GM21723 (cell line): ENCODE measurements around the gene OR6K3.
"Not testable (repeated sequence)": the region's sequence is repeated elsewhere in the genome, so short reads cannot be mapped to it uniquely, and the experiment has no call there.

ENCODE experiments used
- ATAC-seq: cut with Tn5 transposase; IDR thresholded peaks from one replicate; pipeline ENCODE4 v1.9.1; 2021; ENCODE audit warnings: mild to moderate bottlenecking, moderate library complexity; ENCODE audit not compliant: unreplicated experiment

The OR6K3 gene

DNA sequence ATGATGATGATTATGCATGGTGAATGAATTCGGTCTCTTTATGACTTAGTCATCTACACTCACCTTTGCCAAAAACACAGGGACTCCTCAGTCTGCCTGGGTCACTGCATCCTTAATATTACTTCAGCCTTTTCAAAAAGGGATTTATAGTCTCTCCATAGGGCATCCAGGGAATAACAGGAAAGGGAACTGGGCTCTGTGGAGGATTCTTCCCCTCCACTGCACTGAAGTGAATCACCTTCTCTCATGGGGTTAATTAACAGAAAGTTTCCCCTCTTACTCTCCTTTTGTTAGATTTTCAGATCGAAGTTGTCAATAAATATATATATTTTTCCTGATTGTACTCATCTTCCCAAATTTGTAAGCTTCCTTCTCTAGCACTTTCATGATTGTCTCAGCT lies at the start of gene OR6K3:
Gene OR6K3, minus strand, starts transcription at position 101 of the 400 bp plus-strand sequence. CDS start 2,605 bp downstream, outside the sequence.
- no peak for ATAC-seq

DNA sequence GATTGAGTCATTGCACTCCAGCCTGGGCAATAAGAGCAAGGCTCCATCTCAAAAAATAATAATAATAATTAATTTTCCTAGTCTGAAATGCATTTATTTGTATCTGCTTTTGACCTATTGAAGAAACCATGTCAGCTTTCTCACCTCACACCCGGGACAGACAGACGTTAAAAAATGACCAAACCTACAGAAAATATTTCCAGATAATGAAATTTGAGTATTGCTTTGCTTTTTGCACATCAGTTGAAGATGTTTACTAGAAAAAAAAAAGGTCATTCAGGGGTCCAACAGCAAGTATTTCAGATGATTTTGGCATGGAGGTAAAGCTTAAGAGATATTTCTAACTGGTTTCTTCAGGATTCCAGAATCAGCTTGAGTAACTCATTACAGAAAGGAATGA lies 33.9 kb upstream of the OR6K3 start, which contains the start of gene OR6K6:
Gene OR6K6, plus strand, starts transcription at position 301 of the 400 bp plus-strand sequence. CDS start 168 bp downstream, outside the sequence.
- ATAC-seq = no peak

- ATAC-seq = no peak
Measured at GRCh38 chr1:158752155-158752712, 31.7 kb upstream of the OR6K3 start.

DNA sequence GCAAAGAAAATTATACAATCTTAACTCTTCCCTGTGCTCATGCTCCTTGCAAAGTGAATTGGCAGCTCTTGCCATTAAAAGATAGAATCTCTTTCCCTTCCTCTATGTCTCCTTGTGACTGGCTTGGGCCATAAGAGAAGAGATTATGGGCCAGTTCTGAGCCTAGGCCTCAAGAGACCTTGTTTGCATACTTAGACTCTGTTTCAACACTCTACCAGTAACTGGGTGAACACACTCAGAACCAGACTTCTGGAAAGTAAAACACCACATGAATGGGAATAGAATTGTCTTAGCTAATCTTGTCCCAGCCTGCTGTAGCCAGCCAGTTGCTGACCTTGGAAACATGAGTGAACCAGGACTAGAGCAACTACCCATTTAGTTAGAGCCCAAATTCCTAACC lies 15.3 kb upstream of the OR6K3 start:
- ATAC-seq = no peak

- ATAC-seq = no peak
Measured at GRCh38 chr1:158732524-158732923, 12.0 kb upstream of the OR6K3 start.

DNA sequence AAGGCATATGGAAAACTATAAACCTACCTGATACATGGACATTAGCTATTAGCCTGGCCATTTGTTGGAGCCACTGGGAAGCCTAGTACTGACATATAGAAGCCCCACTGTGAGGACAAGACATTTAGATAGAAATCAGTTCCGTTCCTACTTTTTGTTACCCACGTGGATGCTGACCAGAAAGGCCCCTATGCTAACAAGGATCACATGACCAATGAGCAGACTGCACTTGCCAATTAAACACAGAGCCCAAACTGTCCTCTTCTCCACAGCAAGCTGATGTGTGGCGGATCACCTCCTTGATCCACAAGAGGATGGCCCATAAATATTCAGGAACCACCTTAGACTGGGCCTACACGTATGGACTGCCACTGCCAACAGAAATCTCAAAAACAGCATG lies 11.2 kb upstream of the OR6K3 start:
- ATAC-seq = no peak

GRCh38 chr1:158730453-158730852 lies 9.9 kb upstream of the OR6K3 start:
- no peak for ATAC-seq

- ATAC-seq = no peak
Measured at GRCh38 chr1:158728510-158729225, 8.1 kb upstream of the OR6K3 start.

GRCh38 chr1:158724442-158724841 lies 3.9 kb upstream of the OR6K3 start:
- no peak for ATAC-seq

GRCh38 chr1:158719664-158720063 lies 856 bp downstream of the OR6K3 start:
- no peak for ATAC-seq

GRCh38 chr1:158717344-158717743 lies 3.2 kb downstream of the OR6K3 start:
- ATAC-seq = no peak

GRCh38 chr1:158716335-158716734 lies 4.2 kb downstream of the OR6K3 start:
- ATAC-seq = no peak

- ATAC-seq = no peak
Measured at GRCh38 chr1:158714754-158715153, 5.8 kb downstream of the OR6K3 start.

DNA sequence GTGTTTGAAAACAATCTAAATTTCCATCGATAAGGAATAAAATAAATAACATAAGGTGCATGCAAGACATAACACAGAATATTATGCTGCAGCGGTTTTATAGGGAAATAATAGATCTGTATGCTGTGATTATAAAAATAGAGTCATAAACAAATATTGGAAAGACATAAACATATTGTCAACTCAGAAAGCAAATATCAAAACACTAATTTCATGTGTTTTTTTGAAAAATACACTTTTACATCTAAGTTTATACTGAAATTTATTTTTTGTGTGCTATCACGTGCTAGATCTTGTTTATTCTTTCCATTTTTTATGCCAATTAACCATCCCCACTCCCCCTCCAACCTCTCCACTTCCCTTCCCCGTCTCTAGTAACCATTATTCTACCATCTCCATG lies 9.4 kb downstream of the OR6K3 start:
- ATAC-seq = no peak

DNA sequence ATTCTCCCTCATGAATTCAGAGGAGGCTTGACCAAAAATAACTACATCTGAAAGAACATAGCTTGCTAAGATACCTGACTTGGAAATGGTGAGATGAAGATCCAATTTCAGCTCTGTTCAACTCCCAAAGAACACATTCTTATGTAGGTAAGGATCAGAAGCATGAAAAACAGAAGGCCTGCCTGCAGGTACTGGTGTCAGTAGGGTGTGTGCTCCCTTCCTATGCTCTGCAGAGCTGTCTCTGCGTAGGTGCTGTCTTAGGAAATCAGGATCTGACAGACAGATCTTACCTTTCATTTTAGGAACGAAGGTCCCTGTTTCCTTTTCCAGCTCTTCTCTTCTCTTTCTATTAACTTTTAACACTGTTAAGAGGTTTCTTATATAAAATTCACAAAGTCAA lies 14.4 kb downstream of the OR6K3 start:
- no peak for ATAC-seq

DNA sequence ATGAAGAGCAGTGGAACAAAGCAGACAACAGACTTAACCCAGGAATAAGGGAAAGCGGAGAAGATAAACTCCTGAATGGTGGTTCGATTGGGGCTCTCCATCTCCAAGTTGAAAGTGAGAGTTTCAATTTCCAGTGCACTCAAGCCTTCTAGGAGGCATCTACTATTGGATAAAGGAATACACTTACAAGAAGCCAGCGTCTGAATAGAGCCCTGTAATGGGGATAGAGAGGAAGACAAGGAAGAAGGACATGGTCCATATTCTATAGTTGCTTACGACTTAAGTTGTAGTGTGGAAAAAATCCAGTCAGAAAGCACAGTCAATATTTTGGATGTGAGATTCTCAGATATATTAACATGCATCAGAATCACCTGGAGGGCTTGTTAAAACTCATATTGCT lies 20.0 kb downstream of the OR6K3 start, which contains the start of gene OR6K2:
Gene OR6K2, minus strand, starts transcription at position 101 of the 400 bp plus-strand sequence. Its CDS starts 0 bp downstream, at position 101.
- no peak for ATAC-seq

- no peak for ATAC-seq
Measured at GRCh38 chr1:158694596-158694995, 25.9 kb downstream of the OR6K3 start.

- ATAC-seq = no peak
Measured at GRCh38 chr1:158692356-158692755, 28.2 kb downstream of the OR6K3 start.

DNA sequence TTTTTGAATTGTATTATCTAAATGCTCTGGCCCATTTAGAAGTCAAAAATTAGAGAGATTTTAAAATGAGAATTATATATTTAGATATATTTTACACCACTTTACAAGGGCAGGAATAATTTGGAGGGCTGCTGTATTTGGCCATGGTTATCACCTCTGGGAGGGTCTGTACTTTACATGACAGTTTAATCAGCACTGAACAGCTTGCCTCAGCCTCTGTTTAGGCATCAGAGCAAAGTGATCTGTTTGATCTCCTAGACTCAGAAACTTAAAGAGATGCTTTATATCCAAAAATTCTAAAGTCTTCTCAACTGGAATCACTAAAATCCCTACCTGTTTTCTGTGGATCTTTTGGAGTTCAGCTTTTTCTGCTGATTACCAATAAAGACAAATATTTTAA lies 28.6 kb downstream of the OR6K3 start:
- ATAC-seq = no peak

DNA sequence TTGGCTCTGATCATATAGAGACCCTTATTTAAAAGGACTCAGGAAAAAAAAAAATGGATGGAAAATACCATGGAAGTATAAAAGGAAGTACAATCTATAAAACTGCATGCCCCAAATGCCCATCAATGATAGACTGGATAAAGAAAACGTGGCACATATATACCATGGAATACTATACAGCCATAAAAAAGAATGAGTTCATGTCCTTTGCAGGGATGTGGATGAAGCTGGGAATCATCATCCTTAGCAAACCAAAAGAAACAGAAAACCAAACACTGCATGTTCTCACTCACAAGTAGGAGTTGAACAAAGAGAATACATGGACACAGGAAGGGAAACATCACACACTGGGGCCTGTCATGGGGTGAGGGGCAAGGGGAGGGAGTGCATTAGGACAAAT lies 29.4 kb downstream of the OR6K3 start:
- not testable (repeated sequence) for ATAC-seq

DNA sequence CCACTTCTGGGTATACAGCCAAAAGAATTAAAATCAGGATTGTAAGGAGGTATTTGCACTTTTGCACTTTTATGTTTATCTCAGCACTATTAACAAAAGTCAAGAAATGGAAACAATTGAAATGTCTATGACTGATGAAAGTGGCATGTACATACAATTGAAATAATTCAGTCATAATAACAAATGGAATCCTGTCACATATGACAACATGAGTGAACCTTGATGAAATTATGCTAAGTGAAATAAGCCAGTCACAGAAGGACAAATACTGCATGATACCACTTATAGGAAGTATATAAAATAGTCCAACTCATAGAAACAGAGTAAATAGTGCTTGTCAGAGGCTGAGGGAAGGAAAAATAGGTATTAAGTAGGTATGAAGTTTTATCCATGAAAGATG lies 30.6 kb downstream of the OR6K3 start:
- no peak for ATAC-seq

- ATAC-seq = no peak
Measured at GRCh38 chr1:158689110-158689509, 31.4 kb downstream of the OR6K3 start.
